HG03442 (cell line): ENCODE measurements around the gene EEF1A2.

Source experiments
- ATAC-seq: cut with Tn5 transposase; IDR thresholded peaks from one replicate; pipeline ENCODE4 v1.9.1; 2021; ENCODE audit warnings: mild to moderate bottlenecking, moderate library complexity; ENCODE audit not compliant: unreplicated experiment

The EEF1A2 gene

DNA sequence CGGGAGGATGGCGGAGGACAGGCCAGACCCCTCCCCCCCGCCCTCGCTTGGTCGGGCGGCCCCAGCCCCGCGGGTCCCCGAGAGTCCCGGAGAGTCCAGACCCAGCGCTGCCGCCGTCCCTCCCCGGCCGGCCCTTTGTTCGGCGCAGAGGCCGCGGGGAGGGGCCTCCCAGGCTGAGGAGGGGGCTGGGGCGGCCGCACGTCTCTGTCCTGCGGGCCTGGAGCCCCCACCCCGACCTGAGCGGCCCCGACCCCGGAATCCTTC, 27.2 kb downstream of the EEF1A2 start:
- ATAC-seq, result no peak

DNA sequence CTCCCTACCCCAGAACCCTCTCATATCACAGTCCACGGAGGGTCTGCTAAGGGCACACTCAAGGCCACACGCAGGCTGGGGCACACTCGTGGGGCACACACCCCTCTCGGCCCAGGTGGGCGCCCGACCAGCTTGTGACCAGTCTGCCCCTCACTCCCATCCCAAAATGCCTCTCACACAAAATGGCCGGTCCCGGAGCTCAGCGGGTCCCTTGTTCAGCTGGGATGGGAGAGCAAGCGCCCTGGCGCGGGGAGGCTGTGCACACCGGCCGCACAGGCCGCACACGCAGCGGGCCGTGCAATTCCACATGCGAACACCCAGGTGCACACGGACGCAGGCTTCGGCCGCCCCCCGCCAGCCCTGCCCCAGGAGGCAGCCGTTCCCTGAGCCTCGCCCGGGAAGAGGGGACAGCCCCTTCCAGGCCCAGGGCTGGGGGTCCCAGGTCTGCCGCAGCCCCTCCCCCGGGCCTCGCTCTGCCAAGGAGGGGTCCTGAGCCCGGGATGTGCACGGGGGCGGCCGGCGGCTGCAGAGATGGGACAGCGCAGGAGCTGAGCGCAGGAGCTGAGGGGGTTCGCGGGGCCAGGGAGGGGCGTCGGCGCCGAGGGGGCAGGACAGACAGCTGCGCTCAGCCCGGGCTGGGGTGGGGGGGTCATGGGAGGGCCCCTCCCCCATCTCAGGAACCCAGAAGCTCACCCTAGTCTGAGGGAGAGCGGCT, 27.7 kb downstream of the EEF1A2 start:
- no peak for ATAC-seq

DNA sequence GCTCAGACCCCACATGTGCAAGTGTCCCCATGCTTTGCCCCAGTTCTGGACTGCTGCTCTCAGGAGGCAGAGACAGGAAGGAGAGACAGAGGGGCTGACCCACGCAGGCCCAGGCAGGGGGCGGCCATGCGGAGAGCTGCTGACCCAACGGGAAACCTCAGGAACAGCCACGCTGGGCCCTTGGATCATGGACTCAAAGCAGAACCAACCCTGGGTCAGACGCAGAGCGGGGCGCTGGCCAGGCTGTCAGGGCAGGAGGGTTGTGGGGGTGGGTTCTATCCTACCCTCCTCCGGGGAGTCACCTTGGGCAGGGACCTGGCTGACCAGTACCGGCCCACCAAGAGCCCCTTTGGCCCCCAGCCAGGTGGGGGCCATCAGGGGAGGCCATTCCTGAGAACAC, 28.5 kb downstream of the EEF1A2 start:
- no peak for ATAC-seq

DNA sequence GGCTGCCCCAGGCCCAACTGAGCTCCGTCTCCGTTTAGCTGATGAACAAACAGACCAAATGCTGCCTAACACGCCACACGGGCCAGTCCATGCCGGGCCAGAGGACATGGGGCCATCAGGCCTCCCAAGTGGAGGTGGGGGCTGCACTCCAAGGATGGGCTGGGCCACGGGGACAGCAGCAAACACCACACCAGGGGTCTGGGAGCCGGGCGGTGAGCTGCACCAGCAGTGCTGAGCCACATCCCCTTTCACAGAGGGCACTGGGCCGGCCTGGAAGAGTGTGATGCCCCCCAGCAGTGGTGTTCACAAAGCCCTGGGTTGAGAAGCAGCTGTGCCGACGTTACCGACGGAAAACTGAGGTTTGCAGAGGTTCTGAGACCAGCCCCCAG, 29.2 kb downstream of the EEF1A2 start:
- ATAC-seq, result no peak

DNA sequence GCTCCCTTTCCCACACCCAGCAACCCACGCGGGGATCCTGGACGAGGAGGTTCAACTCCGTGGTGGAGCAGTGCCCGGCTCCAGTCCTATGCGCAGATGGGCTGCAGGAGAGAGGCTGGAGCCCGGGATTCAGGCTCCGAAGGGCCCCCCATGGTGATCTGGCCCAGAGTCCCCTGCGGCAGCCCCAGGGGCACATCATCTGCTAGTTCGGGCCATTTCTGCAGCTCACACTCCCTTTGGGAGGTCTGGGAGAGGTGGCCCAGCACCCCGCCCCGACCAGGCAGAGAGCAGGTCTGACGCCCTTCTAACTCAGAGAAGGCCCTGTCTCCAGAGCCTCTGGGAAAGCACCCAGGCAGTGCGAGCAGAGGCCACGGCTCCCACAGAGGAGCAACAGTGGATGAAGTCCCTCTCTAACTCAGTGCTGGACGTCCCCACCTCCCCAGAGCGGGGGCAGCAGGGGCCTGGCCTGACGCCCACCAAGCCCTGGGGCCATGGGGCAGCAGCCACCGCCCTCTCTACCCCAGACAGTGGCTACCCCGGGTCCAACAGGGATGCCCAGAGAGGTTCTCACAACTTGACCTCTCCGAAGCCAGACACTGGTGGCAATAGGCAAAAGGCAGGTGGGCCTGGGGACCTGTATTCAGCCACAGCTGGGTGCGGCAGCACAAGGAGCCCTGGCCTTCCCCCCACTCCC, 29.7 kb downstream of the EEF1A2 start:
- ATAC-seq, result no peak

DNA sequence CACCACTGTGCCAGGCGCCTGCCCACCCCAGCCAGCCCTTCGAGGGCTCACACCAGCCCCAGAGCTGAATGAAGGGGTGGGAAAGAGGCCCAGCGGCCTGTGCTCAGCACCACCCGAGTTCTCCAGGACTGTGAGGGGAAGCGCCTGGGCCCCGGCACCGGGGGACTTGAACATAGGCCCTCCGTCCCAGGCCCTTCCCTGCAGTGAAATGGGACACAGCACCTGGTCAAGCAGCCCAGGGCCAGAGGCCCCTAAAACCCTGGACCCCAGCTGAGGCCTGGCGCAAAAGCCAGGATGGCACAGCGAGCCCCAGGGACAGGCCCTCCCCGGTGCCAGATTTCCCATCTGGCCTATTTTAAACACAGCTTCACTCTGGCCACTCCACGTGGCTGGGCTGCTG, 30.5 kb downstream of the EEF1A2 start:
- no peak for ATAC-seq

DNA sequence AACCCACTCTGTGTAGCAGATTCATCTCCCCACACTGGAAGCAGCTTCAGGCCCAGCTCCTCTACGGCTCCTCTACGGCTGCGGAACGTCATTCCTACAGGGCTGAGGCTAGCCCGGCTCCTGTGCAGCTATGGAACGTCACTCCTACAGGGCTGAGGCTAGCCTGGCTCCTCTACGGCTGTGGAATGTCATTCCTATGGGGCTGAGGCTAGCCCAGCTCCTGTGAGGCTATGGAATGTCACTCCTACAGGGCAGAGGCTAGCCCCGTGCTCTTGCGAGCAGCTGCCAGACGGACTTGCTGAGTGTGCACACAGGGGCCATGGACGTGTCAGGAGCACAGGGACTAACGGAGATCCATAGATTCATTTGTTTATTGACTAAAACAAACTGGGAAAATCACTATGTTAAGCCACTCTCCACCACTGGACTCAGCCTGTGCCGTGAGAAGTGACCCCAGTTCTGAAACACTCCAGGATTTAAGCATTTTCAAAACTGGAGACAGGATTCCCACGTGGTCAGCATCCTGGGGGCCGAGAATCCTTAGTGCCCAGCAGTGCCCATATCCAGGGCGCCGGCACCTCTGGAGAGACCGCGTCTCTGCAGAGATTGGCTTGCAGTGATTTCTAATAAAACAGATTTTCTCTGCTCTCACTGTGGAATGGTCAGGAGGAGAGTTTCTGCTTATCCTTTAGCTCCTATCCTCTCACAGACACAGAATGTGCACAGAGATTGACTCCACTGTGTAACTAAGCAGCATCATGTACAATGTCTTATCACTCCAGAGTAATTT, 31.4 kb downstream of the EEF1A2 start:
- ATAC-seq, result no peak

DNA sequence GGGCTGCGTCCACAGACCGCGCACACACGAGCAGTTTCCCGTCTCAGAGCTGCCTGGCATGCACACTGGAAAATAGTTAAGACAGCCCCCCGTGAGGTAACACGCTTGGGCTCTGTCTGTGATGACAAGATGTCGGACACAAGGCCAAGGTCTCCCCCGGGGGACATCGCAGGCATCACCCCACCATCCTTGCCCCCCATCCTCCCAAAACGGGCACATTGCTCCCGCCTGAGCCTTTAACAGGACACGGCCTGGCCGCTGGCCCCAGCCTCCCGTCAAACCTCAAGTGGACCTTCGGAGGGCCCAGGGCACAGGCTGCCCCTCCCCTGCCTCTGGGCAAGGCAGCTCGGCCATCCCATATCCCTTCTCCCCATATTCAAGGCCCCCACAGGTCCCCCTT, 32.0 kb downstream of the EEF1A2 start:
- ATAC-seq, result no peak

DNA sequence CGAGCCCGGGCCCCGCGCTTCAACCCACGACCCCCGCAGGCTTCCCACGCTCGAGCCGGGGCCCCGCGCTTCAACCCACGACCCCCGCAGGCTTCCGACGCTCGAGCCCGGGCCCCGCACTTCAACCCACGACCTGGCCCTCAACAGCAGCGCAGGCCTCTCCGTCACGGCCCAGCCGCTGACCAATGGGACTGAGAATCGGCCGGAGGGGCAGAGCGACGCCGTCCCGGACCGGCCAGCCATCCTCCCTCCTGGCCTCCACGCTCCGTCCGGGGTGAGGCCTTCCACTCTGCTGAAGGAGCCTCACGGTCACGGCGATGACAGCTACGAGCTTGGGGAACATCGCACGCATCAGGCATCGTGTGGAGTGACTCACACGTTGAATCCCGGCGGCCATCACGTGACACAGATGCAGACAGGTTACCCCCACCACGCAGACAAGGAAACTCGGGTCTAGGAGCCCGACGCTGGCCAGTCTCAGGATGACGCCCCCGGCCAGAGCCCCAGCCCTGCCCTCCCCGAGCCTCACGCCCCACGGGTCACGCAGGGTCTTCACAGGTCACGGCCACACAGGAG, 32.5 kb downstream of the EEF1A2 start:
- ATAC-seq, result no peak

DNA sequence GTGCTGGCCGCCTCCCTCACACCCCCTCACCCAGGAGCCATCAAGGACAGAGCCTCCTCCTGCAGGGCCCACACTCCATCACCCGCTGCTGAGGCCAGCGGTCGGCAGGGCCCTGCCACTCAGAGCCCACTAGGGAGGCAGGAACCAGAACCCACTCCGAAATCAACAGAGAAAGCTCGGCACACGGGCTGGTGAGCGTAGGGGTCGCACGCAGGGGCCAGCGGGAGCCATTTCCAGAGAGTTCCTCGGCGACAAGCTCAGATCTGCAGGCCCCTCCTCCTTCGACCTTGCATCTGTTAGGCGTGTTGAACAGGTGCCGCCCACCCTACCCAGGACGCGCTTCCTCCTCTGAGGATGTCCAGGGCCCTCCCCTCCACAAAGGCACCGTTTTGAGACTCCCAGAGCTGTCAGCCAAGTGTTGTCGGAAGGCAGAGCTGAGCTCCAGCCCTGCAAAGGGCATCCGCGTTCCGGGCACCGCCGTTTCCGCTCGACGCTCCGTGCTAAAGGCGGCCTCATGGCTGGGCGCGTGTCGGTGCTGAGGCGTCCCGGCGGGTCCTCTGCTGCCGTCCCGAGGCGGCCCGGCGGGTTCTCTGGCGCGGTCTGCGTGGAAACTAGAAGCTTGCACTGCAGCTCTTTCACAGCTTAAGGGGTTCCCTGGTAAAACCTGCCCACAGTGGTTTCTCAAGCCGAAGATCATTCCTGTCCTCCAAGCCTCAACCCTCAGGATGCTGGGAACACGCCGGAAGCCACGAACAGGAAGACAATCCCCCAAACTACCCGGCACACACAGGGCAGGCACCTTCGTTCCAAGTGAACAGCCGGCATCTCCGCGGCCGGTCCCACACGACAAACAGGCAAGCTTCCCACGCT, 33.3 kb downstream of the EEF1A2 start:
- ATAC-seq, result no peak

DNA sequence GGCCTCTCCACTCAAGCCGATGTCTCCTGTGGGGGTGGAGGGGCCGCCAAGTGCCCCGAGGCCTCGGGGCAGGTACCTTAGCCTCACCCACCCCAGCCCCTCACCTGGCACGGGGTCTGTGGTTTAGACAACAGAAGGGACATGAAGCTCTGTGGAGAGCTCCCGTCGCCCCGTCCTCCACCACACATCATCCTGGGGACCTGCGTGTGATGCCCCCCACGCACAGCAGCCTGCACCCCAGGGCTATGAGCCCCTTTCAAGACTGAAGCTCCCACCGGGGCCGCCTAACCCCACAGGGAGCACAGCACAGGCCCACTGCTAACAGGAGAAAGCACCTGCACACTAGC, 34.6 kb downstream of the EEF1A2 start:
- ATAC-seq, result no peak

DNA sequence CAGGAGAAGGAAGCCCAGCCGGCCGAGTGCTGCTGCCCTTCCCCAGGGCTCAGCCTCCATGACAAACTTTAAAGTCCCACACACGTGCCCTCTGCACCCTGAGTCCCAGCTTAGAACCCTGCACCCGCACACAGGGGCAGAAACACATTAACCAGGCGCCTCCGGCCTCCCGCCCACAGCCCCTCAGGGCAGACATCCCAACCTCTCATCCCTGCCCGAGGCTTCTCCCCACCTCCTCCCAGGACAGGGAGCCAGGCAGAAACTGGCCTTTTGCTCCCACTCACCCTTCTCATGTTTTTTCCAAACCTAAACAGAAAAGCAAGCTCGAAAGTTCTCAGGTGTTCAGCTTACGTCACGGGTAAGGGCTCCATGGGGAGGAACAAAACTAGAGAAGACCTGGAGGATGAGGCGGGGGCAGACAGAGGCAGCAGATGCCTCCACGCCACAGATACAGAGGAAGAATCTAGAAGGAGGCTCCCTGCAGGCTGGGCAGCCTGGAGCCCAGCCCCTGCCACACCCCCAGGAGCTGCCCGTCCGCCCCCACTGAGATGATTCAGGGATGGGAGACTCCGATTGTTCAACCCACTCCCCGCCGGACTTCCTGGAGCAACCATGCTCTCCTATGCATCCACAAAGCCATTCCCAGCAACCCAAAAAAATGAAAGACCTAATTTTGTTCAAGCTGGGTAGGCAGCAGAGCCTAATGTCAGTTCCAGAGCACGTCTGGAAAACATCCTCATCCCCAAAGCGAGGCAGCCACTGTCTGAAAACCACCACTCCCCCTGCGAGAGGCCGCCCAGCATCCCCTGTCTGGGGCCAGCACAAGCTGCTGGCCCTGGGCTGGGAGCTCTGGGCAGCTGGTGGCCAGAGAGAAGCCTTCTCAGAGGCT, 35.2 kb downstream of the EEF1A2 start:
- ATAC-seq, result no peak

DNA sequence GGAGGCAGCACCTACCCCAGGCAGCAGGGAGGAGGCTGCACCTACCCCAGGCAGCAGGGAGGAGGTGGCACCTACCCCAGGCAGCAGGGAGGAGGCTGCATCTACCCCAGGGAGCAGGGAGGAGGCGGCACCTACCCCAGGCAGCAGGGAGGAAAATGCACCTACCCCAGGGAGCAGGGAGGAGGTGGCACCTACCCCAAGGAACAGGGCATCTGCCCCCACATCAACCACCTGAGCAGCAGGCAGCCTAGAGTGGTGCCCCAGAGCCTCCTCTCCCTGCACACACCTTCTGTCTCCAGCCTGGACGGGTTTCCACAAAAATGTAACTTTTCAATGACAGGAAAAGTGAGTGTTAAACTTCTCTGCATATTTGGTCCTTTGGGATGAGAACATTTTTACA, 36.6 kb downstream of the EEF1A2 start:
- no peak for ATAC-seq

DNA sequence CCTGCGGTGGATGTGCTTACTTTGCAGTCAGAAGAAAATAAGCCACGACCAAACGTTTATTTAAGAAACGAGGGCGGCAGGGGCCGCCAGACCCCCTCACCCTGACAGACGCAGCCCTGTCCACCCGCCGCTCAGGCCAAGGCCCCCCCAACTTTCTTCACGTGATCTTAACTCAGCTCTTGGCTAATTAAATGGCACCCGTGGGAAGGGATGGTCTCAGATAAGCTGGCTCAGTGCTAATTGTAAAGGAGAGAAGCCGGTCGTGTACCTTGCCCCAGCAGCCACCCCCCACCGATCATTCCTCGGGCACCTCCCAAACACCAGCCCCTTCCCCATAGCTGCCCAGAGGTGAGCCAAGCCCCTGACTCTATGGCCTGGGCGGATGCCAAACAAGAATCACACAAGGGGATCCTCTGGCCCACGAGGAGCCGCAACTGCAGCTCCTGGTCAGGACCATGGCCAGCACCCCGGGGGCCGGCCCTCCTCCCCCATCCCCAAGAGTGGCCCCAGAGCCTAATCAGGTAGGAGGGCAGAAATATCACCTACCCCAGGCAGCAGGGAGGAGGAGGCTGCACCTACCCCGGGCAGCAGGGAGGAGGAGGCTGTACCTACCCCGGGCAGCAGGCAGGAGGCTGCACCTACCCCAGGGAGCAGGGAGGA, 37.6 kb downstream of the EEF1A2 start:
- no peak for ATAC-seq

DNA sequence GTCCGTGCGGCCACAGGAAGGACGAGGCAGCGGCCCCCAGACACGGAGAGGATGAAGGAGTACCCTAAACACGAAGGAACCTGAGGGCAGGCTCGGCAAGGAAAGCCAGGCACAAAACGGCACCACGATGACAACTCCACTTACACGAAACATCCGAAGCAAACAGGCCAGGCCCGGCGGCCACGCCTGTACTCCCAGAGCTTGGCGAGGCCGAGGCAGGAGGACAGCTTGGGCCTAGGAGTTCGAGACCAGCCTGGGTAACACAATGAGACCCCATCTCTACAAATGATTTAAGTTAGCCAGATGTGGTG, 39.9 kb downstream of the EEF1A2 start:
- no peak for ATAC-seq

DNA sequence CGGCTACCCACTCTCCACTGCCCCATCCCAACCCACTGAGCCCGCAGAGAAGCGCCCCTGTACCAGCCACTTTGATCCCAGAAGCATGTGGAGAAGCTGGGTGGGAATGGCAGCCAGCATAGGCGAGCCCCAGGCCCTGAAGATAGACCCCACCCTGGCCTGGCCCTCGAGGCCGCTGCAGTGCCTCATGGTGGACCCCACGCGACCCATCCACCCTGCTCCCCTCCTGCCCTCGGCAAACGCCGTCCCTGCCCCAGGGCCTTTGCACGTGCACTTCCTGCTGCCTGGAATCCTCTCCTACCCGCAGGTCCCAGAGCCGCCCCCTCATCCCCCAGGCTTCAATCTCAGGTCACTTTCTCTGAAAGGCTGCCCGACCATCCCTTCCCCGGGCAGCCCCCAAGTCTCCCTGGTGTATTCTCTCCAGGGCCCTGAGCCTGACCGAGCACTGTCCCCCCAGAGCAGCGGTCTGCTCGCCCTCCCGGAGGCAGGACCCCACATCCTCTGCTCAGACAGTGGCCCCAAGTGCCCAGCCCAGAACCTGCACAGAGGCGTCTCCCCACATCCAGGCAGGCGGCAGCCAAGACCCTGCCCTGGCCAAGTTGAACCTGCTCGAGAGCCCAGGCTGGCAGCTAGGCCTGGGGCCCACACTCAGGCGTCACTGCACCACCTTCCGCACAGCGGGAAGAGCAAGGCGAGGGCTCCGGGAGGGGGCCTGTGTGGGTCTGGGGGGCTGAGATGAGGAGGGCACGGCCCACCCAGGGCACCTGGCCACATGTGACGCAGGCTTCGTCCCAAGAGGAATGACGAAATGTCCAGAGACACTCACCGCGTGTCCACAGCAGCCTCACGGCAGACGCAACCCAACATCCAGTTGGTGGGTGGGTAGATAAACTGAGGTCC, 40.5 kb downstream of the EEF1A2 start:
- no peak for ATAC-seq

DNA sequence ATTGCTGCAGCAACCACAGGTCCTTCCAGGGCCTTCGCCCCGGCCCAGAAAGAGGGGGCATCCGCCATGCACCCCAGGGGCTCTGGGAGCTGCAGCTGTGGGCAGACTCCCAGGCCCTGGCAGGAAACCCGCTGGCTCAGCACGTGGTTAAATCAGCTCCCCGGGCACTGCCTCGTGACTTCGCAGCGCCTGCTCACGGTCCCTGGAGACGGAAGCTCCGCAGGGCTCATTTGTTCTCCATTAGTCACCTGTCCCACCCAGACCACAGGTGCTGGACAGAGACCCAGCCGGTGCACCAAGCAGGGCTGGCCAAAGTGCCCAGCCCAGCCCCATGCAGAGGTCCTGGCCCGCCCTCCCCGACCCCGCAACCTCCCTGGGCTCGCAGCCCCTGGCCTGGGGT, 41.1 kb downstream of the EEF1A2 start:
- no peak for ATAC-seq

DNA sequence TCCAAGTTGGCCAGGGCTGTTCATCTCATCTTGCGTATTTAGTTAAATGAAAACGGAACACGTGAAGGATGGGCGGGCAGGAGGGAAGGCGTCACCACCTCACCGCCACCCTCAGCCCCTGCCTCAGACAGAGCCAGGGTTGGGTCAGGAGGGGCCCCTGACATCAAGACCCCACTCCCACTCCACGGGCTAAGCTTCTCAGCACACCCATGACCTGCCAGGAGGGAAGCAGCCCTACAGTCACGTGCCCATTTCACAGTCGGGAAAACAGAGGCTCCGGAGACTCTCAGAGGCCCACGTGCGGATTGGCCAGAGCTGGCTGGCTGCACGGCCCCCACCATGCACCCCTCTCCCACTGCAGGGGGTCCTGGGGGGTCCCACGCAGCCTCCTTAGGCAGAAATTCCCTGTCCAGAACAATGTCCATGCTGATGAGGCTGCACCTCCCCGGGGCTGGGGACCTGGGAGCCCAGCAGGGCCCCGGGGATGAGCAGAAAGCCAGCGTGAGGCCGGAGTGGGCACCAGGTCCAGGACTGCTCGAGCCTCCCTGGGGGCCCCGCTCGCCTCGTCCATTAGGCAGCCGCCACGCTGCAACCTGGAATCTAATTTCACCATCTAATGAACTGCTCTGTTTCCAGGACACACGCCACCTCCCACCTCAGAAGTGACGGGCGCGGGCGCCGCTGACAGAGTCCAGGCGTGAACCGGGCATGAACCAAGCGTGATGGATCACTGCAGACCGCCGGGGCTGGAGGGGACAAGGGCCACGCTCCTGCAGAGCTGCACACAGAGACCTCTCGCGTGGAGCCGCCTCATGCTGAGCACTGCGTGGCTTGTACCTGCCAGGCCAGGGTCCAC, 42.2 kb downstream of the EEF1A2 start:
- no peak for ATAC-seq
